Activated naive CD8-positive, alpha-beta T cell treated with anti-CD3 and anti-CD28 coated beads, Interleukin-2, amount 10 ng/mL, durations not matched to agents 7 days and 5 days (primary cell): ENCODE results near the gene MAGOHB. TPM values are rescaled to one million over a fixed set of nuclear protein-coding genes. Genes with fewer than 3 reads are reported as not detected.
A peak's percentile ranks its signal among the peaks of the same experiment; 100 is the strongest.

ENCODE experiments used
- ATAC-seq: fragments of 150-1000 bp; cut with Tn5 transposase; one replicate; pipeline ENCODE4 v1.10.0; 2021; ENCODE audit warnings: low read depth, moderate library complexity
- POLR2A ChIA-PET: fragments of 350-600 bp; sonication (Branson Sonifier 250); formaldehyde crosslinking; loops from one replicate; lab custom pipeline; 2021; ENCODE audit warnings: antibody characterized with exemption; lab: Charles Lee
- DNase-seq: peaks from one replicate; pipeline ENCODE4 v3.0.0; 2021
- H3K27ac Mint-ChIP-seq: one replicate; pipeline ENCODE4 v1.8.0; 2022; ENCODE audit warnings: mild to moderate bottlenecking, mixed read lengths
- H3K27me3 Mint-ChIP-seq: one replicate; pipeline ENCODE4 v1.8.0; 2022; ENCODE audit warnings: mild to moderate bottlenecking, moderate library complexity, mixed read lengths
- H3K36me3 Mint-ChIP-seq: one replicate; pipeline ENCODE4 v1.8.0; 2021; ENCODE audit warnings: mild to moderate bottlenecking, mixed read lengths
- H3K4me1 Mint-ChIP-seq: one replicate; pipeline ENCODE4 v1.8.0; 2021; ENCODE audit warnings: mixed read lengths
- H3K4me3 Mint-ChIP-seq: one replicate; pipeline ENCODE4 v1.8.0; 2022; ENCODE audit warnings: mild to moderate bottlenecking, moderate library complexity, mixed read lengths
- H3K9me3 Mint-ChIP-seq: one replicate; pipeline ENCODE4 v1.8.0; 2021; ENCODE audit warnings: mixed read lengths
- total RNA-seq, 2 experiments: library from RNA; stranded (reverse); gene quantifications; one replicate each; pipeline ENCODE4 v1.2.3, GENCODE V29; 2021

MAGOHB gene
- total RNA-seq, 2 experiments from 2014 or later: 40.0 to 41.5 TPM

- POLR2A ChIA-PET: interaction anchor here (0.6 to 3.5 kb wide), 17 partner anchors 152 to 808 kb away, joined by 3 to 57 read pairs (median 5); partner anchors contain the start of genes CD69 and CLEC2B
- Mint-ChIP-seq H3K27me3 (no peaks in the 10 kb centered on the region), H3K9me3 (no peaks in the 10 kb centered on the region), H3K36me3 (peaks cover 46% of the 10 kb centered on the region), H3K4me3 (peak overlapping the region; percentile 85), H3K4me1 (peaks cover 47% of the 10 kb centered on the region), H3K27ac (peak overlapping the region; percentile 89)
- ATAC-seq: peak; percentile 49
- DNase-seq: peak; percentile 59
These were observed 54.2 kb downstream of the MAGOHB start for GRCh38 chr12:10559244-10559643.

- H3K27ac Mint-ChIP-seq: peak overlapping the region; percentile 91
- peaks cover 49% of the 10 kb centered on the region for H3K36me3 Mint-ChIP-seq
- POLR2A ChIA-PET: interaction anchor here (0.8 to 3.5 kb wide), 15 partner anchors 152 to 808 kb away, joined by 3 to 57 read pairs (median 5); partner anchors contain the start of genes CD69 and CLEC2B
- H3K4me1 Mint-ChIP-seq: peaks cover 46% of the 10 kb centered on the region
- H3K9me3 Mint-ChIP-seq: no peaks in the 10 kb centered on the region
- no peaks in the 10 kb centered on the region for H3K27me3 Mint-ChIP-seq
- ATAC-seq (no peak), DNase-seq (no peak)
- peak overlapping the region; percentile 88 for H3K4me3 Mint-ChIP-seq
These were observed 54.6 kb downstream of the MAGOHB start for GRCh38 chr12:10558789-10559188.

- no peak for ATAC-seq
- peak overlapping the region; percentile 88 for H3K4me3 Mint-ChIP-seq
- peaks cover 51% of the 10 kb centered on the region for H3K36me3 Mint-ChIP-seq
- POLR2A ChIA-PET: interaction anchor here (1.0 to 3.5 kb wide), 13 partner anchors 151 to 807 kb away, joined by 3 to 57 read pairs (median 5); partner anchors contain the start of genes CD69 and CLEC2B
- no peaks in the 10 kb centered on the region for H3K9me3 Mint-ChIP-seq
- no peaks in the 10 kb centered on the region for H3K27me3 Mint-ChIP-seq
- H3K27ac Mint-ChIP-seq: peak overlapping the region; percentile 91
- peaks cover 46% of the 10 kb centered on the region for H3K4me1 Mint-ChIP-seq
- DNase-seq: no peak
These were observed 55.1 kb downstream of the MAGOHB start for GRCh38 chr12:10558301-10558700.

- Mint-ChIP-seq H3K9me3 (peaks cover under 1% of the 10 kb centered on the region), H3K36me3 (peaks cover 51% of the 10 kb centered on the region), H3K4me1 (peaks cover 46% of the 10 kb centered on the region), H3K27me3 (no peaks in the 10 kb centered on the region), H3K4me3 (peak overlapping the region; percentile 88), H3K27ac (peak overlapping the region; percentile 91)
- ATAC-seq: no peak
- POLR2A ChIA-PET: interaction anchor here (0.8 to 3.5 kb wide), 11 partner anchors 151 to 888 kb away, joined by 3 to 57 read pairs (median 5); partner anchors contain the start of genes CD69, CLEC2B and CLEC2D
- DNase-seq: no peak
These were observed 55.6 kb downstream of the MAGOHB start for GRCh38 chr12:10557766-10558165.

- H3K36me3 Mint-ChIP-seq: peaks cover 53% of the 10 kb centered on the region
- peak overlapping the region; percentile 88 for H3K4me3 Mint-ChIP-seq
- ATAC-seq (no peak), DNase-seq (peak; percentile 35)
- no peaks in the 10 kb centered on the region for H3K27me3 Mint-ChIP-seq
- peak overlapping the region; percentile 91 for H3K27ac Mint-ChIP-seq
- H3K4me1 Mint-ChIP-seq: peaks cover 48% of the 10 kb centered on the region
- POLR2A ChIA-PET: interaction anchor here (0.8 to 3.5 kb wide), 8 partner anchors 150 to 888 kb away, joined by 3 to 57 read pairs (median 6); partner anchors contain the start of genes CD69 and CLEC2D
- H3K9me3 Mint-ChIP-seq: peaks cover 1% of the 10 kb centered on the region
These were observed 56.1 kb downstream of the MAGOHB start for GRCh38 chr12:10557329-10557728.

- peak overlapping the region; percentile 96 for H3K4me3 Mint-ChIP-seq
- DNase-seq (peak; percentile 64), ATAC-seq (peak; percentile 19)
- peaks cover 1% of the 10 kb centered on the region for H3K9me3 Mint-ChIP-seq
- peak overlapping the region; percentile 95 for H3K27ac Mint-ChIP-seq
- peaks cover 53% of the 10 kb centered on the region for H3K36me3 Mint-ChIP-seq
- H3K4me1 Mint-ChIP-seq: peaks cover 37% of the 10 kb centered on the region
- POLR2A ChIA-PET: interaction anchor here (1.0 to 2.9 kb wide), 22 partner anchors 53 to 907 kb away, joined by 3 to 117 read pairs (median 6); partner anchors contain the start of genes CD69, CLEC2B, CLEC2D and KLRC4
- H3K27me3 Mint-ChIP-seq: no peaks in the 10 kb centered on the region
These were observed 58.5 kb downstream of the MAGOHB start for GRCh38 chr12:10554756-10555481.

GRCh38 chr12:10554228-10554755 lies 59.1 kb downstream of the MAGOHB start:
- DNase-seq (peak; percentile 58), ATAC-seq (peak; percentile 50)
- peaks cover 51% of the 10 kb centered on the region for H3K36me3 Mint-ChIP-seq
- H3K9me3 Mint-ChIP-seq: peaks cover 3% of the 10 kb centered on the region
- H3K4me1 Mint-ChIP-seq: peaks cover 35% of the 10 kb centered on the region
- peak overlapping the region; percentile 95 for H3K27ac Mint-ChIP-seq
- H3K4me3 Mint-ChIP-seq: peak overlapping the region; percentile 96
- H3K27me3 Mint-ChIP-seq: no peaks in the 10 kb centered on the region
- POLR2A ChIA-PET: interaction anchor here (0.7 to 2.9 kb wide), 28 partner anchors 8 to 906 kb away, joined by 3 to 117 read pairs (median 4); partner anchors contain the start of genes CD69, CLEC2B, CLEC2D and KLRC4

Other genes with a start within 250 kb of the MAGOHB start
- gene KLRK1, start 223.6 kb downstream of the MAGOHB start, total RNA-seq: 100 to 1,000 TPM; 319 to 355 TPM
- 10 to 100 TPM; 37.8 to 38.4 TPM for gene KLRC4, start 203.9 kb downstream of the MAGOHB start, total RNA-seq
- gene KLRC3, start 193.0 kb downstream of the MAGOHB start, total RNA-seq: 1 to 10 TPM; 3.0 to 5.6 TPM
- 1 to 10 TPM; 4.4 to 7.9 TPM for gene KLRC2, start 177.6 kb downstream of the MAGOHB start, total RNA-seq
- 10 to 100 TPM in 1 of 2 experiments, 1 to 10 TPM in 1; 7.8 to 12.1 TPM for gene KLRC1, start 160.2 kb downstream of the MAGOHB start, total RNA-seq
- under 1 TPM; 0.79 to 0.89 TPM for gene EIF2S3B, start 107.7 kb downstream of the MAGOHB start, total RNA-seq
- gene STYK1, start 60.4 kb upstream of the MAGOHB start, total RNA-seq: 1 to 10 TPM; 3.1 TPM
- gene YBX3, start 109.7 kb upstream of the MAGOHB start, total RNA-seq: 10 to 100 TPM; 72.3 to 78.6 TPM
- not detected for gene TAS2R7, start 189.0 kb upstream of the MAGOHB start, total RNA-seq
- gene TAS2R8, start 193.7 kb upstream of the MAGOHB start, total RNA-seq: not detected
- gene TAS2R9, start 196.6 kb upstream of the MAGOHB start, total RNA-seq: under 1 TPM in 1 of 2 experiments, not detected in 1; 0.28 TPM
- gene TAS2R10, start 212.7 kb upstream of the MAGOHB start, total RNA-seq: under 1 TPM; 0.48 to 0.58 TPM
- 1 to 10 TPM; 1.2 to 1.6 TPM for gene PRR4, start 235.9 kb upstream of the MAGOHB start, total RNA-seq